Mucosa of stomach (tissue), 1 donor: Measurements from ENCODE around the gene SLC22A23.

Experiments used
- H3K27me3 ChIP-seq: one replicate; pipeline ENCODE4 v1.7.0; 2013; ENCODE audit warnings: mild to moderate bottlenecking, low read length; ENCODE audit not compliant: control insufficient read depth, insufficient read depth
- H3K36me3 ChIP-seq: one replicate; pipeline ENCODE4 v1.7.0; 2013; ENCODE audit warnings: low read length; ENCODE audit not compliant: control insufficient read depth, insufficient read depth
- H3K4me1 ChIP-seq: one replicate; pipeline ENCODE4 v1.7.0; 2013; ENCODE audit warnings: mild to moderate bottlenecking, low read length; ENCODE audit not compliant: control insufficient read depth, insufficient read depth
- H3K4me3 ChIP-seq: one replicate; pipeline ENCODE4 v1.7.0; 2013; ENCODE audit warnings: low read length
- H3K9ac ChIP-seq: one replicate; pipeline ENCODE4 v1.7.0; 2013; ENCODE audit warnings: mild to moderate bottlenecking, low read length, moderate library complexity
- H3K9me3 ChIP-seq: one replicate; pipeline ENCODE4 v1.7.0; 2013; ENCODE audit warnings: mild to moderate bottlenecking, low read length, moderate library complexity; ENCODE audit not compliant: control insufficient read depth
- donor health status: Pancreatic carcinoma.

The SLC22A23 gene

GRCh38 chr6:3403238-3404173 lies 53.3 kb downstream of the SLC22A23 start:
- H3K36me3 ChIP-seq: no peaks in the 10 kb centered on the region
- H3K4me3 ChIP-seq: no peak overlapping the region
- no peaks in the 10 kb centered on the region for H3K27me3 ChIP-seq
- H3K4me1 ChIP-seq: peaks cover 75% of the 10 kb centered on the region
- H3K9me3 ChIP-seq: no peaks in the 10 kb centered on the region
- H3K9ac ChIP-seq: no peak overlapping the region

GRCh38 chr6:3402310-3403237 lies 54.3 kb downstream of the SLC22A23 start:
- H3K4me3 ChIP-seq: no peak overlapping the region
- no peaks in the 10 kb centered on the region for H3K9me3 ChIP-seq
- H3K9ac ChIP-seq: no peak overlapping the region
- H3K4me1 ChIP-seq: peaks cover 78% of the 10 kb centered on the region
- H3K27me3 ChIP-seq: no peaks in the 10 kb centered on the region
- no peaks in the 10 kb centered on the region for H3K36me3 ChIP-seq

GRCh38 chr6:3400162-3400561 lies 56.7 kb downstream of the SLC22A23 start:
- Histone ChIP-seq H3K4me3 (no peak overlapping the region), H3K27me3 (no peaks in the 10 kb centered on the region), H3K36me3 (no peaks in the 10 kb centered on the region), H3K4me1 (peaks cover 72% of the 10 kb centered on the region), H3K9me3 (no peaks in the 10 kb centered on the region), H3K9ac (no peak overlapping the region)

- Histone ChIP-seq H3K4me3 (no peak overlapping the region), H3K27me3 (no peaks in the 10 kb centered on the region), H3K36me3 (no peaks in the 10 kb centered on the region), H3K9me3 (no peaks in the 10 kb centered on the region), H3K9ac (no peak overlapping the region), H3K4me1 (peaks cover 72% of the 10 kb centered on the region)
Observed at GRCh38 chr6:3398755-3399696, 57.8 kb downstream of the SLC22A23 start.

GRCh38 chr6:3398165-3398562 lies 58.7 kb downstream of the SLC22A23 start:
- no peaks in the 10 kb centered on the region for H3K27me3 ChIP-seq
- H3K9ac ChIP-seq: no peak overlapping the region
- H3K4me1 ChIP-seq: peaks cover 72% of the 10 kb centered on the region
- H3K36me3 ChIP-seq: no peaks in the 10 kb centered on the region
- H3K4me3 ChIP-seq: no peak overlapping the region
- no peaks in the 10 kb centered on the region for H3K9me3 ChIP-seq

- H3K4me3 ChIP-seq: no peak overlapping the region
- H3K4me1 ChIP-seq: peaks cover 72% of the 10 kb centered on the region
- H3K9me3 ChIP-seq: no peaks in the 10 kb centered on the region
- no peak overlapping the region for H3K9ac ChIP-seq
- no peaks in the 10 kb centered on the region for H3K27me3 ChIP-seq
- no peaks in the 10 kb centered on the region for H3K36me3 ChIP-seq
Observed at GRCh38 chr6:3397229-3398164, 59.4 kb downstream of the SLC22A23 start.

- no peaks in the 10 kb centered on the region for H3K27me3 ChIP-seq
- no peaks in the 10 kb centered on the region for H3K9me3 ChIP-seq
- H3K9ac ChIP-seq: no peak overlapping the region
- H3K4me1 ChIP-seq: peaks cover 72% of the 10 kb centered on the region
- no peaks in the 10 kb centered on the region for H3K36me3 ChIP-seq
- no peak overlapping the region for H3K4me3 ChIP-seq
Observed at GRCh38 chr6:3396503-3397180, 60.2 kb downstream of the SLC22A23 start.

- H3K9ac ChIP-seq: no peak overlapping the region
- H3K36me3 ChIP-seq: no peaks in the 10 kb centered on the region
- H3K27me3 ChIP-seq: no peaks in the 10 kb centered on the region
- no peaks in the 10 kb centered on the region for H3K9me3 ChIP-seq
- H3K4me1 ChIP-seq: peaks cover 86% of the 10 kb centered on the region
- H3K4me3 ChIP-seq: no peak overlapping the region
Observed at GRCh38 chr6:3394671-3395070, 62.2 kb downstream of the SLC22A23 start.

- Histone ChIP-seq H3K9ac (no peak overlapping the region), H3K9me3 (no peaks in the 10 kb centered on the region), H3K36me3 (no peaks in the 10 kb centered on the region), H3K27me3 (no peaks in the 10 kb centered on the region), H3K4me1 (peaks cover 82% of the 10 kb centered on the region), H3K4me3 (no peak overlapping the region)
Observed at GRCh38 chr6:3393836-3394202, 63.0 kb downstream of the SLC22A23 start.

- Histone ChIP-seq H3K4me1 (peaks cover 76% of the 10 kb centered on the region), H3K4me3 (no peak overlapping the region)
Observed at GRCh38 chr6:3392930-3393835, 63.7 kb downstream of the SLC22A23 start.

More at GRCh38 chr6:3392930-3393835, 63.7 kb downstream of the SLC22A23 start:
- Histone ChIP-seq H3K36me3 (no peaks in the 10 kb centered on the region), H3K27me3 (no peaks in the 10 kb centered on the region), H3K9ac (no peak overlapping the region), H3K9me3 (no peaks in the 10 kb centered on the region)
